Epidermal melanocyte (primary cell): ENCODE data around the gene ORAI1.
"Not testable (repeated sequence)": the region's sequence is repeated elsewhere in the genome, so short reads cannot be mapped to it uniquely, and the experiment has no call there.

Source experiments
- DNase-seq: peaks from one replicate; pipeline ENCODE4 v3.0.0; 2011; ENCODE audit warnings: low spot score; ENCODE audit not compliant: insufficient read length

The ORAI1 gene

DNA sequence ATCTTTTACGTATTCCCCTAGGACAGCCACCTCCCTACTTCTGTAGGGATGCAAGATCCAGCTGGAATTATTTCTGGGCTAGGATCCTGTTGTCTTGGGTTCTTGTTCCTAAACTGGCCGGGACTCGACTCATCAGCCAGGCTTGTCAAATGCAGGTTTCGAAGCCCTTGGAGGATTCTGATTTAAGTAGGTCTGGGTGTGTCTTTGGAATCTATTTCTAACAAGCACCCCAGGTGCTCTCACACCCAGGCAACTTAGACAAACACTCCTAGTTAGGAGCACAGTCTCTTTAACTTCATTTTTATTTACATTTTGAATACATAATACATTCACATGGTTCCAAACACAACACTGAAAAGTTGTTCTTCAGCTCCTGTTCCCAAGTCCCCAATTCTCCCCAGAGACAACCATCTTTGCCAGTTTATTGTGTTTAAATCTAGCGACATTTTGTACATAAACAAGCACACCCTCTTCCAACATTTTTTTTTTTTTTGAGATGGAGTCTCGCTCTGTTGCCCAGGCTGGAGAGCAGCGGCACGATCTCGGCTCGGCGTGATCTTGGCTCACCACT, 22.2 kb downstream of the ORAI1 start:
- DNase-seq, result no peak

GRCh38 chr12:121649322-121649721, 23.0 kb downstream of the ORAI1 start:
- DNase-seq, result no peak

DNA sequence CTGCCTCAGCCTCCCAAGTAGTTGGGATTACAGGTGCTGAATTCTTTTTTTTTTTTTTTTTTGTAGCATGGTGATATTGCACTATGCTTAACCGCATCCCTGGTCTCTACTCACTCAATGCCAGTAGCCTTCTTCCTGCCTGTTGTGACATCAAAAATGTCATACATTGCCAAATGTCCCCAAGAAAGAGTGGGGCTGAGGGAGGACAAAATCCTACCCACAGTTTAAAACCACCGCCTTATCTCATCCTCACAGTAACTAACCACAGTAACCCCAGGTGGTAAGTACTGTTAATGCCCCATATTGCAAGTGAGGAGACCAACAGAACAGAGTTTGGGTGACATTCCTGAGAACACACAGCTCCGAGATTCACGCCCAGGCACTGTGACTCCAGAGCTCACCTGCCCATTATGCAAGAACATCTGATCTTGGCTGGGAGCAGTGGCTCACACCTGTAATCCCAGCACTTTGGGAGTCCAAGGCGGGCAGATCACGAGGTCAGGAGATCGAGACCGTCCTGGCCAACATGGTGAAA, 23.6 kb downstream of the ORAI1 start:
- DNase-seq, result no peak

- DNase-seq, result no peak
These were observed 25.0 kb downstream of the ORAI1 start for GRCh38 chr12:121651320-121651719.

DNA sequence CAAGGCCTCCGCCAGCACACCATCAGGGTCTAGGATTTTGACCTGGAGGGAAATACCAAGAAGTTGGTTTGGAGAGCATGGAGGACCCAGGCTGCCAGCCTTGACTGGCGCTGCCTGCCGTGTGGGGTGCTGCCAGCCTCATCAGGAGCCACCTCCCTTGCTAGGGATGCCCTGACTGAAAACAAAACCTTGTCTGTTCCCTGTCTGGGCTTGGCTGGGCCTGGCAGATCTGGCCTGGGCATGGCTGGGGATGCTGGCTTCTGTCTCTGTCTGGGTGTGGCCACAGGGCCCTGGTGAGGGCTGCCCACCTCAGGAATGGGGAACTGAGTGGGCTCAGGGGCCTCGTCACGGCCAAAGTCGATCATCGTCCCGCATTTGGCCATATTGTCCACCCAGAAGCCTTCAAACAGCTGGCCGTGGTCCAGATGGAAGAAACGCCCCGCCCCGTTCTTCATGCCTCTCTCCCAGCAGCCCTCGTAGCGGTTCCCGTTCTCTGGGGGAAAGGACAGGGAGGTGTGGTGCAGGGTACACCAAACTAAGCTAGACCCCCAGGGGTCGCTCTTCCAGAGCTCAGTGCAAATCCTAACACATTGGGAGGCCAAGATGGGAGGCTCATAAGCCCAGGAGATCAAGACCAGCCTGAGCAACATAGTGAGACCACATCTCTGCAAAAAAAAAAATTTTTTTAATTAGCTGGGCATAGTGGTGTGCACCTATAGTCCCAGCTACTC, 26.6 kb downstream of the ORAI1 start:
- DNase-seq, result no peak

DNA sequence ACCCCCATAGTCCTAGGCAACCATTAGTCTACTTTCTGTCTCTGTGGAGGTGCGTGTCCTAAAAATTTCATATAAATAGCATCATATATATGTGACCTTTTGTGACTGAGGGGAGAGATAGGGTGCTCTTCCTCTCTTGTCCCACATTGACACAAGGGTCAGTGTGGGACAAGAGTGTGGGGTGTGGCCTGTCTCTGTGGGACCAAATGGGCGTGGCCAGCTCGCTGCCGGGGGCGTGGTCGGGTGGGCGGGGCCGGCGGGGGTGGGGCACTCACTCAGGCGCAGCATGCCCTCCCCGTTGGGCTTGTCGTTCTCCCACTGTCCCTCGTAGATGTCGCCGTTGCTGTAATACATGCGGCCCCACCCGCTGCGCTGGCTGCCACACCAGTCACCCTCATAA, 27.7 kb downstream of the ORAI1 start:
- DNase-seq, result no peak

DNA sequence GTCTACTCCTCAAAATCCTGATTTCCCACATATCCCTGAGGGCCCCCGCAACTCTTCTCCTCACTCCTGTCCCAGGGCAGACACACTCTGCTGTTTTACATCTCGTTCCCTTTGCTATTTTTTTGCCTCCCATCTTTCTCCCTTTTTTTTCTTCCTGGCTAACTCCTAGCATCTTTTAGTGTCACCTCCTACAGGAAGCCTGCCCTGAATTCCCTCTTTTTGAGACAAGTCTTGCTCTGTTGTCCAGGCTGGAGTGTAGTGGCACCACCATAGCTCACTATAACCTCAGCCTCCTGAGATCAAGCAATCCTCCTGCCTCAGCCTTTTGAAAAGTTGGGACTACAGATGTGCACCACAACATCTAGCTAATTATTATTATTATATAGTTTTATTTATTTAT, 29.8 kb downstream of the ORAI1 start:
- no peak for DNase-seq

- no peak for DNase-seq
These were observed 31.1 kb downstream of the ORAI1 start for GRCh38 chr12:121657305-121658008.

GRCh38 chr12:121661353-121662105, 35.2 kb downstream of the ORAI1 start:
- DNase-seq, result not testable (repeated sequence)

GRCh38 chr12:121663610-121663929, 37.2 kb downstream of the ORAI1 start:
- DNase-seq, result no peak

- DNase-seq, result not testable (repeated sequence)
These were observed 40.5 kb downstream of the ORAI1 start for GRCh38 chr12:121666829-121667228.

DNA sequence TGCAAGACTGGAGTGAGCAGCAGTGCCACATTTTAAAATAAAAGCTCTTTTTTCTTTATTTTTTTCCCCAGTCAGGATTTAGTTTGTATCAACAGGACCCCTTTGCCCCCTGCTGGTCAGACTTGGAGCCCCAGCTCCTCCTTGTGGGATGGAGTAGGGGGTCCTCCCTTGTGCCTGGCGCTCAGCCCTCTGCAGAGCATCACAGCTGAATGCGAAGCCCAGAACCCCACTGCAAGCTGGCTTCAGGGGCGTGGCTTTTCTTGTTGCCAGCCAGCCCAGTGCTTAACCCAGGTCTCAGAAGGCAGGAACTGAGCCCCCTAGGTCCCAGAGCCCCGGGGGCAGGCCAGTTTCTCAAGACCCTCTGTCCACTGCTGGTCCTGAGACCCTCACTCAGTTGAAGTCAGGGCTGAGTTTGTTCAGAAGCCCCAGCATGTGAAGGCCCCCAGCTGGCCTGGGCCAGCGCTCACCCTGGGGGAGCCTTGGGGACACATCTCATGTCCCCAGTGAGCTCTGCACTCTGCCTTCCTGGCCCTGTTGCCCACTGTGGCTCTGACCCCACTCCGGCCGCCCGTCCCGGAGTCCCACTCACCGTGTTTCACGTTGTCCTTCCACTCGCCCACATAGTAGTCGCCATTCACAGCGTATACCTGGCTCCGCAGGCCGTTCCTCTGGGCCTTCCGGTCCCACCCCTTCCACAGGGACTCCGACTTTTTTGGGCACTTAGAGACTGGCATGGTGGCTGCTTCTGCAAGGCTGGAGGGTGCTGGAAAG, 42.6 kb downstream of the ORAI1 start:
- DNase-seq, result no peak

DNA sequence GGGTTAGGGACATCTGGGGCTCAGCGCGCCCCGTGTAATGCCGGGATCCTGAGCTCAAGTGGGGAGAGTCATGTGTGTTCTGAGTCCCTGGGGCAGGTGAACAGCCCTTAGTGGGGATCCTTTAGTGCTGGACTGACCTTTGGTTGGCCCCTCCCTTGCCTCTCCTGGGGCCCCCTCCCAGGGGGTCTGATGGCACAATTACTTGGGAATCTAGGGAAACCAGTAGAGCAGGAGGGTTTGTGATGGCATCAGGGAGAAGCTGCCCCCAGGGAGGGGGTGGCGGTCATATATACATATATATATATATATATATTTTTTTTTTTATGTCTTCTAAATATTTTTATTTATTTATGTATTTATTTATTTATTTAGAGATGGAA, 43.2 kb downstream of the ORAI1 start, which contains the start of gene MORN3:
Gene MORN3, minus strand, starts transcription at position 134 of the 380 bp plus-strand sequence. CDS start 171 bp downstream, outside the sequence.
- DNase-seq, result no peak

DNA sequence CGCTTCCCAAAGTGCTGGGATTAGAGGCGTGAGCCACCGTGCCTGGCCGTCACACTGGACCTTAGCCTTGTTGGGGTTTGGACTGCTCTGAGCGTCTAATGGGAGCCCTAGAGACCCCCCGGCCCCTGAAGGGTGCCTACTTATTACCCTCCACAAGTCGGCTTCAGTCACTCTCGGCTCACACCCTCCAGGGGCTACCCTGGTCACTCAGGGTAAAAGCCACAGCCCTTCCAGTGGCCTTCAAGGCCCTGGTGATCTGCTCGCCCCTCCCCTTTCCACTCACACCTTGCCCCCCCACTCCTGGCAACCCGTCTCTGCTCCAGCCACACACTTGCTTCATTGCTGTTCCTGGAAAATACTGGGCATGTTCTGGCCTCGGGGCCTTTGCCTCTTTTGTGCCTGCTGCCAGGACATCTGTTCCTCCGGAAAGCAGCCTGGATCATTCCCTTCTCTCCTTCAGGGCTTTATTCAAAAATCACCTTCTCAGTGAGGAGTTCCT, 46.7 kb downstream of the ORAI1 start:
- no peak for DNase-seq

DNA sequence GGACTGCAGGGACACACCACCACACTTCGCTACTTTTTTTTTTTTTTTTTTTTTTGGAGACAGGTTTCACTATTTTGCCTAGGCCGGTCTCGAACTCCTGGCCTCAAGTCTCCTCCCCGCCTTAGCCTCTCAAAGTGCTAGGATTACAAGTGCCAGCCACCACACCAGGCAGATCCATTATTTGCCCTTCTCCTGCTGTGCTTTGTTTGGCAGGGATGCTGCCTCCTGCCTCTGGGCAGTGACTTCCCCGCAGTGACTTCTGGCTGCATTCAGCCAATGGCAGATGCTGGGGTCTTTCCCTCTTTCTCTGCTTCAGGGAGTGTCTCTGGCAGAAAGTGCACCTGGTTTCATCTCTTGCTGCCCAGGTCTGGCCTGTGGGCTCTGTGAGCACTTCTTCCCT, 49.9 kb downstream of the ORAI1 start:
- no peak for DNase-seq

- no peak for DNase-seq
These were observed 52.0 kb downstream of the ORAI1 start for GRCh38 chr12:121678305-121678704.

DNA sequence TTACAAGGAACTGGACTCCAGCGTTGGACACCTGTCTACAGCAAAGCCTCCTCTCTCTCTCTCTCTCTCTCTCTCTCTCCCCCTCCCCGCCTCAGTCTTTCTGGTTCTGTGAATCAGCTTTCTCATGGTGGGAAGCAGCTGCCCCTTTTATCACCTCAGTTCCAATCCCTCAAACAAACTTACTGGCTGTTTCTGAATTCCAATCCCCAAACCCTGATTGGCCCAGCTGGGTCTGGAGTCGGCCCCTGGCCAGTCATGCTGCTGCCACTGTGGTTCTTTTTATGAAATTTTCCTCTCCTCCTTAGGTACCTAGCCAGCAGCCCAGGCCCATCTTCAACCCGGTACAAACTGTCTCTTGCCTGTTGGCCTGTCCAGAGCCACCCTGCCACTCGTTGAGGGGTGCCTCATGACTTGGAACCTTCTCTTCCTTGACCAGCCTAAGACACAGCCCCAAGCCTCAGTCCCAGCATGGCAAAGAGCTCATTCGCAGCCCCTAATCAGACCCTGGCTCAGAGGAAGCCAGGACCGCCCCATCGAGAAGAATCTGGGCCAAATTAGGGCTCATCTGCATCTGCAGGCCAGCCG, 52.5 kb downstream of the ORAI1 start:
- DNase-seq, result no peak

DNA sequence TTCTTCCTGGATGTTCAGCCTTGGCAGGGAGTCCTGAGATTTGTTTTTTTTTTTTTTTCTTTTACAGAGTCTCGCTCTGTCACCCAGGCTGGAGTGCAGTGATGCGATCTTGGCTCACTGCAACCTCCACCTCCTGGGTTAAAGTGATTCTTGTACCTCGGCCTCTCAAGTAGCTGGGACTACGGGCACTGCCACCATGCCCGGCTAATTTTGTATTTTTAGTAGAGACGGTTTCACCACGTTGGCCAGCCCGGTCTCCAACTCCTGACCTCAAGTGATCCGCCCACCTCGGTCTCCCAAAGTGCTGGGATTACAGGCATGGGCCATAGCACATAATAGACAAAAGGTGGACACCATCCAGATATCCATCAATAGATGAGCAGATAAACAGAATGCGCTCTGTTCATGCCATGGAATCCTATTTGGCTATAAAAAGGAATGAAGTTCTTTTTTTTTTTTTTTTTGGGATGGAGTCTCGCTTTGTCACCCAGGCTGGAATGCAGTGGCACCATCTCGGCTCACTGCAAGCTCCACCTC, 53.4 kb downstream of the ORAI1 start:
- DNase-seq, result not testable (repeated sequence)

- no peak for DNase-seq
These were observed 62.6 kb downstream of the ORAI1 start for GRCh38 chr12:121688966-121689365.

DNA sequence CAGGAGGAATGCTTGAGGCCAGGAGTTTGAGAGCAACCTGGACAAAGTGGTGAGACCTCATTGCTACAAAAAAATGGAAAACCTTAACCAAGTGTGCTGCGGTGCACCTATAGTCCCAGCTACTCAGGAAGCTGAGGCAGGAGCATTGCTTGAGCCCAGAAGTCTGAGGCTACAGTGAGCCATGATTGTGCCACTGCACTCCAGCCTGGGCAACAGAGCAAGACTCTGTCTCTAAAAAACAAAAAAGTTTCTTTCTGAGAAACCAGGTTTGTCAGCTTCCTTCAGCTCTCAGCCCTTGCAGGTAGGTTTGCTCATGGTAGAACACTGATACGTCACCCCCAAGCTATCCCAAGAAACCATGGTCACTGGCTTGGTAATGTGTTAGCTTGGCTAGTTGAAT, 63.1 kb downstream of the ORAI1 start:
- DNase-seq, result no peak
